LNCaP clone FGC (cell line): ENCODE measurements around the gene RSAD2.
"Not testable (repeated sequence)": the region's sequence is repeated elsewhere in the genome, so short reads cannot be mapped to it uniquely, and the experiment has no call there.

Experiments
- DNase-seq: peaks from one replicate; pipeline ENCODE4 v3.0.0-alpha.2; 2011; ENCODE audit warnings: low read depth
- H3K4me3 ChIP-seq: 2 replicates; pipeline ENCODE4 v1.5.1; 2011; ENCODE audit warnings: mild to moderate bottlenecking, low read depth, low read length, control low read depth
- CTCF ChIP-seq: IDR thresholded peaks from 2 replicates; pipeline ENCODE4 v1.5.1; 2012; ENCODE audit warnings: mild to moderate bottlenecking; ENCODE audit not compliant: control insufficient read depth, insufficient read depth; ENCODE audit errors: extremely low read depth

The RSAD2 gene

GRCh38 chr2:6934345-6934744, 56.8 kb downstream of the RSAD2 start:
- TF ChIP-seq CTCF = no peak
- H3K4me3 ChIP-seq = no peak overlapping the region
- DNase-seq = no peak

GRCh38 chr2:6934758-6935651, 57.4 kb downstream of the RSAD2 start:
- H3K4me3 ChIP-seq = no peak overlapping the region
- DNase-seq = no peak
- TF ChIP-seq CTCF = no peak

GRCh38 chr2:6935652-6936020, 58.1 kb downstream of the RSAD2 start:
- not testable (repeated sequence) for H3K4me3 ChIP-seq, DNase-seq

- TF ChIP-seq CTCF = no peak
- DNase-seq = no peak
- no peak overlapping the region for H3K4me3 ChIP-seq
Measured at GRCh38 chr2:6937157-6937556, 59.6 kb downstream of the RSAD2 start.

- TF ChIP-seq CTCF = no peak
- no peak for DNase-seq
- no peak overlapping the region for H3K4me3 ChIP-seq
Measured at GRCh38 chr2:6937582-6937981, 60.0 kb downstream of the RSAD2 start.

- no peak for TF ChIP-seq CTCF
- H3K4me3 ChIP-seq = no peak overlapping the region
- DNase-seq = no peak
Measured at GRCh38 chr2:6939071-6939470, 61.5 kb downstream of the RSAD2 start.

- TF ChIP-seq CTCF = no peak
- H3K4me3 ChIP-seq = no peak overlapping the region
- no peak for DNase-seq
Measured at GRCh38 chr2:6940820-6941219, 63.2 kb downstream of the RSAD2 start.
